Heart right ventricle (tissue), 16 donors: ENCODE data around the gene PDS5B. TPM values are rescaled to one million over a fixed set of nuclear protein-coding genes. Genes with fewer than 3 reads are reported as not detected.

Source experiments
- ATAC-seq, 8 donors: fragments of 200-7000 bp; cut with Tn5 transposase; one replicate each; pipeline ENCODE4 v1.9.1; 2020; ENCODE audit warnings: mild to moderate bottlenecking in 8 of 8, moderate library complexity in 8 of 8, moderate number of reproducible peaks in 1 of 8
- DNase-seq, 2 donors: peaks; one replicate each; pipeline ENCODE4 v3.0.0-alpha.2; 2020
- H3K27ac ChIP-seq, 10 donors: fragments of 200-600 bp; sonication (generic) in 2 of 10; one replicate each; pipeline versions ENCODE4 v1.5.0 to v1.8.0; 2020 to 2022; ENCODE audit warnings: mild to moderate bottlenecking in 3 of 10
- H3K27me3 ChIP-seq, 7 donors: fragments of 200-600 bp; one replicate each; pipeline ENCODE4 v1.8.0; 2021 to 2022; ENCODE audit warnings: mild to moderate bottlenecking in 2 of 7
- H3K36me3 ChIP-seq, 9 donors: fragments of 200-600 bp; sonication (generic) in 1 of 9; one replicate each; pipeline versions ENCODE4 v1.5.0 to v1.8.0; 2020 to 2022; ENCODE audit warnings: mild to moderate bottlenecking in 2 of 9
- H3K4me1 ChIP-seq, 9 donors: fragments of 200-600 bp; sonication (generic) in 1 of 9; one replicate each; pipeline versions ENCODE4 v1.5.0 to v1.8.0; 2020 to 2022; ENCODE audit warnings: mild to moderate bottlenecking in 4 of 9
- H3K4me3 ChIP-seq, 10 donors: fragments of 200-600 bp; sonication (generic) in 2 of 10; one replicate each; pipeline versions ENCODE4 v1.5.0 to v1.8.0; 2020 to 2022; ENCODE audit warnings: mild to moderate bottlenecking in 7 of 10, moderate library complexity in 2 of 10
- H3K9me3 ChIP-seq, 11 donors: fragments of 200-600 bp in 10 of 11; sonication (generic) in 2 of 11; one replicate each; pipeline versions ENCODE4 v1.5.0 to v1.8.0; 2013 to 2022; ENCODE audit warnings: mild to moderate bottlenecking in 2 of 11, control low read depth in 1 of 11, moderate library complexity in 1 of 11
- WGBS, 2 donors: extraction: QIAGEN DNeasy Blood & Tissue Kit; methylation state at CpG; one replicate each; pipeline ENCODE4 v1.1.7; 2013; ENCODE audit warnings: inconsistent platforms in 1 of 2; 5-methylcytosine and 5-hydroxymethylcytosine counted together
- intact Hi-C, 10 donors: fragments of 100-400 bp; cut with DNase I; formaldehyde crosslinking; loops; one replicate each; pipeline versions ENCODE4 v1.11.1 to v1.14.2; 2022
- polyA plus RNA-seq, 2 donors: library from polyadenylated mRNA; stranded (reverse); fragments of 200-250 nt; gene quantifications; one replicate each; pipeline ENCODE4 v1.2.3, GENCODE V29; 2013
- total RNA-seq, 10 donors: library from RNA; stranded (reverse); fragmentation: NEBNext Ultra II Directional in 3 of 10; extraction: Animal tissue kit (Norgen Biotek cat#: 25700) in 3 of 10; gene quantifications; one replicate each; pipeline versions ENCODE4 v1.2.1 to v1.2.4, GENCODE V29; 2021 to 2023
- TF ChIP-seq, protein P1 (sequence below), 9 donors: fragments of 200-600 bp; sonication (generic) in 2 of 9; IDR thresholded peaks; one replicate each; pipeline versions ENCODE4 v1.5.0 to v1.8.0; 2021 to 2022; ENCODE audit warnings: antibody characterized with exemption in 9 of 9, mild to moderate bottlenecking in 5 of 9, moderate library complexity in 1 of 9
- donor health status: Arrhythmogenic right ventricular cardiomyopathy.
- donor health status: ischemic (EF 13 %, LVEDD 7.1; RV severe dilation, severe dysfunction).
- donor health status: healthy with polysubstance abuse.
- donor health status: DM: no; HTN: yes; CAD: no.
- donor health status: DM: no; HTN: no; CAD: no.
- donor health status: ischemic (EF 25% LVEDD 6.9; RV normal size, moderate dysfunction).
- donor health status: ischemic (EF 25% LVEDD 5.7; RV mildly dilated, moderate dysfunction).
- donor health status: healthy.
- donor health status: DM: yes; HTN: yes; CAD: no.
- donor health status: Ischemic cardiomyopathy.
- donor health status: ischemic (EF 35%, LVEDD 5.7; RV mildly dilated, moderate dysfunction).
- donor health status: nonischemic (EF 11% LVEDD 7.7; RV severe dilation, severe dysfunction).
- donor health status: DM: yes; HTN: yes; CAD: no.
- donor health status: PGD.
- donor health status: ischemic (EF 29% LVEDD 5.4; RV normal size, mild dysfunction).
- donor health status: nonischemic (EF 23%, LVEDD 6.1; RV moderate dilation, normal function).

The PDS5B gene
- total and polyA plus RNA-seq, 12 donors: 5.6 to 29.6 (median 19.9) TPM

- ATAC-seq (no peak), DNase-seq (no peak)
- H3K9me3 ChIP-seq: peaks cover 0 to 17% (median 3%) of the 10 kb centered on the region in 11 donors
- 98 to 99% methylated on average over 3 of the region's 3 CpGs for WGBS, 2 donors
- H3K36me3 ChIP-seq: no peaks in the 10 kb centered on the region
- TF ChIP-seq, protein P1, sequence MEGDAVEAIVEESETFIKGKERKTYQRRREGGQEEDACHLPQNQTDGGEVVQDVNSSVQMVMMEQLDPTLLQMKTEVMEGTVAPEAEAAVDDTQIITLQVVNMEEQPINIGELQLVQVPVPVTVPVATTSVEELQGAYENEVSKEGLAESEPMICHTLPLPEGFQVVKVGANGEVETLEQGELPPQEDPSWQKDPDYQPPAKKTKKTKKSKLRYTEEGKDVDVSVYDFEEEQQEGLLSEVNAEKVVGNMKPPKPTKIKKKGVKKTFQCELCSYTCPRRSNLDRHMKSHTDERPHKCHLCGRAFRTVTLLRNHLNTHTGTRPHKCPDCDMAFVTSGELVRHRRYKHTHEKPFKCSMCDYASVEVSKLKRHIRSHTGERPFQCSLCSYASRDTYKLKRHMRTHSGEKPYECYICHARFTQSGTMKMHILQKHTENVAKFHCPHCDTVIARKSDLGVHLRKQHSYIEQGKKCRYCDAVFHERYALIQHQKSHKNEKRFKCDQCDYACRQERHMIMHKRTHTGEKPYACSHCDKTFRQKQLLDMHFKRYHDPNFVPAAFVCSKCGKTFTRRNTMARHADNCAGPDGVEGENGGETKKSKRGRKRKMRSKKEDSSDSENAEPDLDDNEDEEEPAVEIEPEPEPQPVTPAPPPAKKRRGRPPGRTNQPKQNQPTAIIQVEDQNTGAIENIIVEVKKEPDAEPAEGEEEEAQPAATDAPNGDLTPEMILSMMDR (IDR thresholded peaks at IDR 0.05): no peak
- no peak overlapping the region for H3K4me3 ChIP-seq
- intact Hi-C loops: loop anchor here in 2 of 10 donors (10.0 kb wide), 2 partner anchors 112 to 192 kb away; no protein-coding TSS in a partner anchor
- H3K4me1 ChIP-seq: no peaks in the 10 kb centered on the region
- no peak overlapping the region for H3K27ac ChIP-seq
- no peaks in the 10 kb centered on the region for H3K27me3 ChIP-seq
Observed at GRCh38 chr13:32577032-32577431, 9.2 kb upstream of the PDS5B start.

GRCh38 chr13:32581177-32581786 is 5.0 kb upstream of the PDS5B start:
- DNase-seq: no peak
- peaks cover 0 to 17% (median 3%) of the 10 kb centered on the region in 11 donors for H3K9me3 ChIP-seq
- H3K4me1 ChIP-seq: peaks cover 0 to 7% (median 5%) of the 10 kb centered on the region in 9 donors
- no peak overlapping the region for H3K4me3 ChIP-seq
- intact Hi-C loops: loop anchor here in 7 of 10 donors (2.0 to 10.0 kb wide), 5 partner anchors 199 to 1144 kb away; no protein-coding TSS in a partner anchor
- TF ChIP-seq, protein P1 (IDR thresholded peaks at IDR 0.05): peak; percentile 14 to 75 (median 63)
- no peaks in the 10 kb centered on the region for H3K27me3 ChIP-seq
- H3K36me3 ChIP-seq: no peaks in the 10 kb centered on the region
- H3K27ac ChIP-seq: no peak overlapping the region
- WGBS, 2 donors: 59 to 64% methylated on average over 3 of the region's 3 CpGs
- no peak for ATAC-seq

- intact Hi-C loops: loop anchor here in 7 of 10 donors (2.0 to 10.0 kb wide), 5 partner anchors 200 to 1143 kb away; no protein-coding TSS in a partner anchor
Observed at GRCh38 chr13:32582281-32582680, 4.0 kb upstream of the PDS5B start.

DNA sequence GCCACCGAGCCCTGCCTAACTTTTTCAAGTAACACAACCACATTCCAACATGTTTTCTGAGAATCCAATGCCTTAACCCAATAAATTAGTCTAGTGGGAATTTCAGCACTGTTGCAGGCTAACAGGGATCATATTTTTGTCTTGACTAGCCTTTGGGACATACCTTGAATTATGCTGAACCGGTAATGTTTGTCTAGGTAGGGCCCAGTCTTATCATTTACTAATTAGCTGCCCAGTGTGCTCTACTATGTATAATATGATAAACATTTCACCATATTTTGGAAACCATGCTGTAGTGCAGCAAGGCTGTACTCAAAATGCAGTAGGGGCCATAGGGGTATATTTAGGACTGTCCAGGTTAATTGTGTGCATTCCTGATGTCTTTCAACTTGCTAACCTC is 3.3 kb upstream of the PDS5B start:
- intact Hi-C loops: loop anchor here in 7 of 10 donors (2.0 to 10.0 kb wide), 5 partner anchors 201 to 1142 kb away; no protein-coding TSS in a partner anchor
- Histone ChIP-seq H3K27me3 (no peaks in the 10 kb centered on the region), H3K9me3 (peaks cover 0 to 6% (median 0%) of the 10 kb centered on the region in 11 donors), H3K4me3 (no peak overlapping the region), H3K36me3 (no peaks in the 10 kb centered on the region), H3K4me1 (peaks cover 0 to 10% (median 6%) of the 10 kb centered on the region in 9 donors), H3K27ac (no peak overlapping the region)
- 86 to 94% methylated on average over 2 of the region's 2 CpGs for WGBS, 2 donors
- ATAC-seq (no peak), DNase-seq (no peak)
- TF ChIP-seq, protein P1 (IDR thresholded peaks at IDR 0.05): no peak

More at GRCh38 chr13:32582281-32582680, 4.0 kb upstream of the PDS5B start:
- Histone ChIP-seq H3K4me1 (peaks cover 0 to 7% (median 5%) of the 10 kb centered on the region in 9 donors), H3K27me3 (no peaks in the 10 kb centered on the region), H3K4me3 (no peak overlapping the region), H3K9me3 (peaks cover 0 to 14% (median 0%) of the 10 kb centered on the region in 11 donors), H3K27ac (no peak overlapping the region), H3K36me3 (no peaks in the 10 kb centered on the region)
- DNase-seq (no peak), ATAC-seq (no peak)
- WGBS, 2 donors: 65 to 66% methylated on average over 2 of the region's 2 CpGs
- TF ChIP-seq, protein P1 (IDR thresholded peaks at IDR 0.05): no peak
